Kidney tubule cell (primary cell): ENCODE data around the gene TOP3A.
A peak's percentile ranks its signal among the peaks of the same experiment; 100 is the strongest.

Source experiments
- DNase-seq: peaks from one replicate; pipeline ENCODE4 v3.0.0-alpha.2; 2018; ENCODE audit warnings: low spot score

TOP3A gene

GRCh38 chr17:18233803-18234518 lies 80.8 kb downstream of the TOP3A start:
- no peak for DNase-seq

GRCh38 chr17:18231164-18231563 lies 83.6 kb downstream of the TOP3A start:
- DNase-seq = no peak

- no peak for DNase-seq
These were observed 84.3 kb downstream of the TOP3A start for GRCh38 chr17:18230288-18231141.

- no peak for DNase-seq
These were observed 85.0 kb downstream of the TOP3A start for GRCh38 chr17:18229771-18230170.

GRCh38 chr17:18229254-18229653 lies 85.5 kb downstream of the TOP3A start:
- DNase-seq = no peak

- DNase-seq = no peak
These were observed 86.6 kb downstream of the TOP3A start for GRCh38 chr17:18228176-18228682.

GRCh38 chr17:18227635-18228034 lies 87.2 kb downstream of the TOP3A start:
- DNase-seq = no peak

- no peak for DNase-seq
These were observed 88.4 kb downstream of the TOP3A start for GRCh38 chr17:18226284-18226945.

GRCh38 chr17:18225642-18226283 lies 89.0 kb downstream of the TOP3A start:
- peak; percentile 19 for DNase-seq

- peak; percentile 94 for DNase-seq
These were observed 89.6 kb downstream of the TOP3A start, which contains the start of gene LLGL1 for GRCh38 chr17:18225121-18225641. LLGL1 (plus strand) TSS chr17:18225635; CDS start chr17:18225683, 48 bp downstream.

GRCh38 chr17:18224387-18225120 lies 90.2 kb downstream of the TOP3A start:
- no peak for DNase-seq

- no peak for DNase-seq
These were observed 90.8 kb downstream of the TOP3A start for GRCh38 chr17:18224053-18224386.
